GM18498 (cell line): ENCODE results near the gene ADH5.
"Not testable (repeated sequence)": the region's sequence is repeated elsewhere in the genome, so short reads cannot be mapped to it uniquely, and the experiment has no call there.

Experiments
- ATAC-seq: cut with Tn5 transposase; IDR thresholded peaks from one replicate; pipeline ENCODE4 v1.9.1; 2021; ENCODE audit warnings: mild to moderate bottlenecking, moderate library complexity; ENCODE audit not compliant: unreplicated experiment

ADH5 gene

DNA sequence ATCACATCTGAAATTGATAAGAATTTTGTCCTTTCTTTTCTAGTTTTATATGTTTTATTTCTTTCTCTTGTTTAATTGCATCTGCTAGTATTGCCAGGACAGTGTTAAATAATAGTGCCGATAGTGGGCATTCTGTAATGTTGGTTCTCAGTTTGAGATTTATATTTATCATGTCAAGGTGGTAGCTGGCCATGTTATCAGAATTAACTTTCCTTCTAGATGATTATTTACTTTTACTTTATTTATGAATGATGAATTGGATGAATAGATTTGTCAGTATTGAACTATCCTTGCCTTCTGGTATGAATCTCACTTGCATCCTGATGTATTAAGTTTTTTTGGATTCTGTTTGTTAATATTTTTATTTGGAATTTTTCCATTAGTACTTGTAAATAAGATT is 50.4 kb downstream of the ADH5 start:
- no peak for ATAC-seq

DNA sequence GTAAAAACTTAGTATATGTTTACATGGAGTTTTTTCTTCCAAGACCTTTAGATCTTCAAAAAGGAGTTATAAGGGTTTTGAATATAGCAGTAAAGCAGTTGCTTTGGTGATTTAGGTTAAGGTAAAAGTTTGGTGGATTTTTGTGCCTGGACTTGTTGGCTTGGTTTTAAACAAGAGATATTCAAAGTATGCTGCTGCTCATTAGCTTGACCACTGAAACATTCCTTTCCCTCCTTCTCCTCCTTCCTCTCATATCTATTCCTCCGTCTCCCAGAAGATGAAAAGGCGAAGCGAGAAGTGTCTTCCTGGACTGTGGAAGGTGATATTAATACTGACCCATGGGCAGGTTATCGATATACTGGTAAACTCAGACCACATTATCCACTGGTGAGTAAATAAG is 54.6 kb downstream of the ADH5 start:
- no peak for ATAC-seq

DNA sequence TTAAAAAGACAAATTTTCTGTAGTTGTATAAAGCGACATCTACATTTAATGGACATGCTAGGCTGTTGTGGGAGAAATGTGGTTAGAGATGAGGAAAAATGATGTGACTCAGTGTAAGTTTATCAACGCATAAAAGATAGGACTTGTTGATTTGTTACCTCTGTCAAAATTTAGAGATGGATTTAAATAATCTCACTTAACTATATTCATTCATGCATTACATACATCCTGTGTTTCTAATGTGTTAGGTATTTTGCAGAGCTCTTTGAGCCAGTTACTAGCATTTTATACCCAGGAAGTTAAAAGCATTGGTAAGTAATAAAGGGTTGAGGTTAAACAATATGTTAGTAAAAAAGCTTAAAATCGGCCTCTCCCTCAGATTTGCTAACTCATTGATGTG is 58.7 kb downstream of the ADH5 start:
- ATAC-seq = no peak

DNA sequence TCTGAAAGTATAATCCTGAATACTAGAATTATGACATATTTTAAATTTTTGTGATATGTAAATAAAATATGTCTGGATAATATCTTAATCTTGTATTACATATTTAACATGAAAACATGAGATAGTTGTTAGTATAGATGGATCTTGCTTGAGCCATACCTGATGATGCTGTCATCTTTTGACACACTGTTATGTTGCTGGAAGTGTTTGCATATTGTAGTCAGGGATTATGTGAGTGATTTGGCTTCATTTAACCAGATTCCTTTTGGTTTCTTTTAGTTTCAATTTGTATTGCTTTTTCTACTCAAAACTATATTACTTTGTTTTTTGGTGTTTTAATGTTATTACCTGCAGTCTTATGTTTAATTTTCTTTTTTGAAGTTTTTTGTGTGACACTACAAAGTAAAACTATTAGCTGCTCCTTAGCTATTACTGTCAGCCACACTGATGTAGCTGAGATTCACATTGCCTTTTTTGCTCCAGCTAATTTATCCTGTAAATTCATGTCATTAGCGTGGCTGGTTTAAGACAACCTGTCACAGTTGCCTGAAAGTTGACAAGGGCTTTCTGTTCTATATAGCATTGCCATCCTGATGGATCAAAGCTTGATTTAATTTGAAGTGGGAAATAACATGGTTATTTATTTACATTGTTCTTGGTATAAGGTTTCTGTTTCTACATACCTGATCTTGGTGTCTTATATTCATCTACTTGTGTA is 59.4 kb downstream of the ADH5 start:
- peak; percentile 52 for ATAC-seq

DNA sequence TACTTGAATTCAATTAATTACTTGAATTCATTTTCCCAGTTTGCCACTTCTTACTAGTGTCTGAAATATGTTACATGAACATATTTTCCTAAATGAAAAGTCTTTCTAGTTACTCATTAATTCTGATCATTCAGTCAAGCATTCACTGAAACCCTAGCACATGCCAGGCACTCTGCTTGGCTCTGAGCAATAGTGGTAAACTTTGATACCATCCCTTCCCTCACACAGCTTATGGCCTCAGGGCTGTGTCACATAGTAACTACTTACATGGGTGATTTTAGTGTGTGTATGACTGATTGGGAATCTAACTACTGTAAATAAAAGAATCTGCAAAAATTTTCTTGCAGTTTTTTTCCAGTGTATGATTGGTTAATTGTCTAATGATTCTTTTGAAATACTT is 60.4 kb downstream of the ADH5 start:
- ATAC-seq = peak; percentile 41

DNA sequence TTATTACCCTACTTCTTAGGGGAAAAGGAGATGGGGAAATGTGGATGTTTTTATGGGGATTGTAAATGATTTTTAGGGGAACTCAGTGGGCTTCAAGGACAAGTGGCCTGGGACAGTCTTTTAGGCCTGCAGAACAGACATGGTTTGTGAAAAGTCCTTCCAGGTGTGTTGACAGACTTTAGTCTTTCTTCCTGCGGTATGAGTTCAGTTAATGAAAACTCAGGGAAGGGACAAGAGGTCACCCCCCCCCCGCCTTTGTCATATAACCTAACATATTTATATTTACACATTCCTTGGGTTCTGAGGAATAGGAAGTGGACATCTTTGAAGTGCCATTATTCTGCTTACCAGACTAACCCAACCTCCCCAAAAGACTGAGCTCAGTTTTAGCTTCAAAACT is 61.3 kb downstream of the ADH5 start:
- no peak for ATAC-seq

DNA sequence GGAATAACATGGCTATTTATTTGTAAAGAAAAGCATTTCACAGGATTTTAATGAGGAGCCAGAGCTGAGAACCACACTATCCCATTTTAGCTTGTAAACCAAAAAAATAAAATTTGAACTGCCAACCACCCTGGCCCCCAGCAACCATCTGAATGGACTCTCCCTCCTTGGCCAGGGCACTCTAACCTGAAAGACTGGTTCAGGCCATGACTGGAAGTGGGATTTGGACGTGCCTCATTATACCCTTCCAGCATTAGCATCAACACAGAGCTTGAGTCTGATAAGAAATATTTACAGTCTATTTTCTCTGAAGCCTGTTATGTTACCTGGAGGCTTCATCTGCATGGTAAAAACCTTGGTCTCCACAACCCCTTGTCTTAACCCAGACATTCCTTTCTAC is 63.1 kb downstream of the ADH5 start:
- no peak for ATAC-seq

DNA sequence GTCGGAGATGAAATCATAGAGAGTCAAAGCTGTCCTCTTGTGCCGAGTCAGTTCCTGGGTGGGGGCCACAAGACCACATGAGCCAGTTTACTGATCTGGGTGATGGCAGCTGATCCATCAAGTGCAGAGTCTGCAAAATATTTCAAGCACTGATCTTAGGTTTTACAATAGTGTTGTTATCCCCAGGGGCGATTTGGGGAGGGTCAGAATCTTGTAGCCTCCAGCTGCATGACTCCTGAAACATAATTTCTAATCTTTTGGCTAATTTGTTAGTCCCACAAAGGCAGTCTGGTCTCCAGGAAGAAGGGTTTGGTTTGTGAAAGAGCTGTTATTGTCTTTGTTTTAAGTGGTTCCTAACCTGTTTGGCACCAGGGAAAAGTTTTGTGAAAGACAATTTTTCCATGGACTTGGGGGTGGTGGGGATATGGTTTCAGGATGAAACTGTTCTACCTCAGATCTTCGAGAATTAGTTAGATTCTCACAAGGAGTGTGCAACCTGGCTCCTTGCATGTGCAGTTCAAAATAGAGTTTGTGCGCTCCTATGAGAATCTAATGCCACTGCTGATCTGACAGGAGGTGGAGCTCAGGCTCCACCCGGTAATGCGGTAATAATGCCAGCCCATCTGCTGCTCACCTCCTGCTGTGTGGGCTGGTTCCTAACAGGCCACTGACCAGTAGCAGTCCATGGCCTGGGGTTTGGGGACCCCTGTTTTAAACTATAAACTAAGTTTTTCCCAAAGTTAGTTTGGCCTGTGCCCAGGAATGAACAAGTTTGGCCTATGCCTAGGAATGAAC is 63.9 kb downstream of the ADH5 start:
- ATAC-seq = no peak

DNA sequence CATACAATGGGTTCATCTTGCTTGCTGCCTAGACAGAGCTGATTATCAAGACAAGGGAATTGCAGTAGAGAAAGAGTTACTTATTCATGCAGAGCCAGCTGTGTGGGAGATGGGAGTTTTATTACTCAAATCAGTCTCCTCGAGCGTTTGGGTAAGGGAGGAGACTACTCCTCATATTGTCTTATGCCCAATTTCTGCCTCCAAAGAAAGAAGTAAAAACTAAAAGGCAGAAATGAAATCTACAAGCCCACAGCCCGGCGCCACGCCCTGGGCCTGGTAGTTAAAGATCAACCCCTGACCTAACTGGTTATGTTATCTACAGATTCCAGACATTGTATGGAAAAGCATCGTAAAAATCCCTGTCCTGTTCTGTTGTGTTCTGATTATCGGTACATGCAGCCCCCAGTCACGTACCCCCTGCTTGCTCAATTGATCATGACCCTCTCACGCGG is 64.8 kb downstream of the ADH5 start:
- not testable (repeated sequence) for ATAC-seq

DNA sequence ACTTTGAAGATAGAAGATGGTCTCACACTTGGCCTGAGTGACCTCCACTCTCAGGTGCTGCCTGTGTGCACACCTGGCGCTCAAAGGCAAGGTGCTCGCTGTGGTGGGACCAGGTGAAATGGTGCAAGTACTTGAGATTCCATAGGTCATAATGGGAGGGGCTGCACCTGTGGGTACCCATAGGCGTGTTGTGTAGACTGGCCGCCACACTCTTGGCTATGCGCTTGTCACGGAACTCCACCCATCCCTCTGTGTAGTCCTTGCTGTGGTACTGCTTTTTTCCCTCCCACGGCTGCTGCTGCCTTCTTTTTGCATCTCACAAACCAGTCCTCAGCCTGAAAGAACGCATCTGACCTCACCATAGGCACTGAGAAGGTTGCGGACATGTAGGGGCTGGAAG is 66.0 kb downstream of the ADH5 start:
- ATAC-seq = no peak

DNA sequence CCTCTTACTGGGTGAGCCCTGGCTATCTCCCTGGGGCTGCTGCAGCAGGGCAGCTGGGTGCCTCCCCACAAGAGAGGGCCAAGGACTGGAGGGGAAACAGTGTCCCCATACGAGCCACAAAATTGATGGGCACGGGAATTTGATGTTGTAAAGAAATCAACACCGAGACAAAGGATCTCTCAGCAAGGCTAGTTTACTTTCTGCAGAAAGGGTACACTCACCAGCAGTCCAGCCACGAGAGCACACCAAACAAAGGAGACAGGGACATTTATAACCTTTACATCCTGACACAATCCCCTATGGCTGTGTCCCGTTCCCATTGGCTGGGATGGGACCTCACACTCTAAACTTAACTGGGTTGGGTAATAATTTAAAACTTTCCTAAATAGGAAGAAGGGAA is 67.2 kb downstream of the ADH5 start:
- ATAC-seq = no peak
